ENCODE results near the gene RASSF8. TPM values are rescaled to one million over a fixed set of nuclear protein-coding genes. Genes with fewer than 3 reads are reported as not detected.

The RASSF8 gene
- total RNA-seq, 3 donors from 2014 or later (not counting 1 experiment from before 2014, with no cell fraction given), result 0.35 to 1.3 (median 1.2) TPM

GRCh38 chr12:26003065-26003464 lies 44.6 kb downstream of the RASSF8 start:
- Mint-ChIP-seq H3K27me3 (ENCODE audit: low read depth in 2 of 2) (no peaks in the 10 kb centered on the region), H3K36me3 (no peaks in the 10 kb centered on the region), H3K9me3 (peaks cover 0 to 3% of the 10 kb centered on the region in 2 donors), H3K27ac (no peak overlapping the region), H3K4me1 (peaks cover 0 to 4% of the 10 kb centered on the region in 2 donors), H3K4me3 (no peak overlapping the region)
- TF ChIP-seq CTCF (IDR thresholded peaks at IDR 0.05), result no peak
- 92% methylated on average over 1 of the region's 1 CpG for WGBS (ENCODE audit: insufficient coverage)
- Histone ChIP-seq H3K36me3 (ENCODE audit: control insufficient read depth, insufficient read depth, low read length) (no peaks in the 10 kb centered on the region), H3K27ac (ENCODE audit: low read length) (no peak overlapping the region), H3K4me3 (ENCODE audit: low read length) (no peak overlapping the region), H3K9me3 (ENCODE audit: control insufficient read depth, insufficient read depth, low read length) (no peaks in the 10 kb centered on the region), H3K4me1 (ENCODE audit: control insufficient read depth, insufficient read depth, low read length) (no peaks in the 10 kb centered on the region), H3K27me3 (ENCODE audit: control insufficient read depth, insufficient read depth, low read length) (no peaks in the 10 kb centered on the region)
- DNase-seq, result no peak
- ATAC-seq, result no peak
- intact Hi-C loops (cut with micrococcal nuclease), result no loop called here

GRCh38 chr12:26007566-26007965 lies 49.1 kb downstream of the RASSF8 start:
- no peaks in the 10 kb centered on the region for H3K36me3 ChIP-seq (ENCODE audit: control insufficient read depth, insufficient read depth, low read length)
- intact Hi-C loops (cut with micrococcal nuclease), result no loop called here
- Mint-ChIP-seq H3K27me3 (ENCODE audit: low read depth in 2 of 2) (no peaks in the 10 kb centered on the region), H3K4me3 (no peak overlapping the region), H3K36me3 (no peaks in the 10 kb centered on the region), H3K27ac (no peak overlapping the region), H3K9me3 (peaks cover 0 to 3% of the 10 kb centered on the region in 2 donors), H3K4me1 (peaks cover 0 to 4% of the 10 kb centered on the region in 2 donors)
- ATAC-seq (no peak), DNase-seq (no peak)
- H3K4me3 ChIP-seq (ENCODE audit: low read length), result no peak overlapping the region
- H3K9me3 ChIP-seq (ENCODE audit: control insufficient read depth, insufficient read depth, low read length), result no peaks in the 10 kb centered on the region
- no peaks in the 10 kb centered on the region for H3K27me3 ChIP-seq (ENCODE audit: control insufficient read depth, insufficient read depth, low read length)
- H3K4me1 ChIP-seq (ENCODE audit: control insufficient read depth, insufficient read depth, low read length), result no peaks in the 10 kb centered on the region
- TF ChIP-seq CTCF (IDR thresholded peaks at IDR 0.05), result no peak
- no peak overlapping the region for H3K27ac ChIP-seq (ENCODE audit: low read length)
- 100% methylated on average over 1 of the region's 1 CpG for WGBS (ENCODE audit: insufficient coverage)

DNA sequence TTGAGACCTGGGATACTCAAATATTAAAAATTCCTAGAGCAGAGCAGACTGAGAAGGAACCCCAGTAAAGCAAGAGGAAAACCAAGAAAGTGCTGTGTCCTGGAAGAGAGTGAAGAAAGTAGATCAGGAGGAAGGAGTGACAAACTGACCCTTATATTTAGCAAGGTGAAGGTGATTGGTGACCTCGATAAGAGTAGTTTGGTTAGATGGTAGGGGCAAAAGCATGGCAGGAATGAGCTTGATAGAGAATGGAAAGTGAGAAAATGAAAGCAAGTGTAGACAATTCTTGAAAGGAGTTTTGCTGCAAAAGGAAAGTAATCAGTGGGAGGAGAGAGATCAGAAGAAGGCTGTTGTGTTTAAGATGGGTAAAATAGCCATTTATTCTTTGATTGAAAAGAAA lies 51.1 kb downstream of the RASSF8 start:
- no peak overlapping the region for H3K27ac ChIP-seq (ENCODE audit: low read length)
- no peaks in the 10 kb centered on the region for H3K4me1 ChIP-seq (ENCODE audit: control insufficient read depth, insufficient read depth, low read length)
- no peaks in the 10 kb centered on the region for H3K9me3 ChIP-seq (ENCODE audit: control insufficient read depth, insufficient read depth, low read length)
- H3K36me3 ChIP-seq (ENCODE audit: control insufficient read depth, insufficient read depth, low read length), result no peaks in the 10 kb centered on the region
- no peaks in the 10 kb centered on the region for H3K27me3 Mint-ChIP-seq (ENCODE audit: low read depth in 2 of 2)
- H3K4me3 ChIP-seq (ENCODE audit: low read length), result no peak overlapping the region
- ATAC-seq, result no peak
- no peak for TF ChIP-seq CTCF (IDR thresholded peaks at IDR 0.05)
- no peaks in the 10 kb centered on the region for H3K36me3 Mint-ChIP-seq
- no peak overlapping the region for H3K4me3 Mint-ChIP-seq
- H3K27ac Mint-ChIP-seq, result no peak overlapping the region
- H3K27me3 ChIP-seq (ENCODE audit: control insufficient read depth, insufficient read depth, low read length), result no peaks in the 10 kb centered on the region
- no peaks in the 10 kb centered on the region for H3K9me3 Mint-ChIP-seq
- DNase-seq, result no peak
- intact Hi-C loops (cut with micrococcal nuclease), result no loop called here
- 85% methylated on average over 1 of the region's 1 CpG for WGBS (ENCODE audit: insufficient coverage)
- peaks cover 0 to 4% of the 10 kb centered on the region in 2 donors for H3K4me1 Mint-ChIP-seq

DNA sequence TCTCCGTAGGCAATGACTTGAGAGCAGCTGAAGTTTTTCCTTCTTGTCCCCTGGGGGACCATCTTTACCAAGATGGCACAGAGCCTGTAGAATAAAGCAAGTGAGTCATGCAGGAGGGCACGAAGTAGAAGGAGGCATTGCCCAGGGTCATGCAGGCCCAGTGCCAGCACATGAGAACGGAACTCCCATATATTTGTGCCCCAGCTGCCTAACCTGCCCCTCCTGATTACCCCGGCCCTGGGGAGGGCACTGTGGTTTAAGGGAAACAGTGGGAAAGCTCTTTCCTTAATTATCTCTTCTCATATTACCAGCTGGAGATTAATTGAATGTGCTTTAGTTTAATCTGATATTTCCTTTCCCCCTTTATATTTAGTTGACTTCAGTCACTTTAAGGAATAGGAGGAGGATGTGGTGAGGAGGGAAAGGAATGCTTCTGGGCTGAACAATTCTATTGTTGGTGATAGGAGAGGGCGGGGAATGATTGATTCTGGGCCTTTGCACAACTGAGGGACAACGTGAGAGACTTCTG lies 51.9 kb downstream of the RASSF8 start:
- no peaks in the 10 kb centered on the region for H3K9me3 Mint-ChIP-seq
- intact Hi-C loops (cut with micrococcal nuclease), result no loop called here
- peaks cover 0 to 4% of the 10 kb centered on the region in 2 donors for H3K4me1 Mint-ChIP-seq
- H3K27ac ChIP-seq (ENCODE audit: low read length), result no peak overlapping the region
- H3K27me3 ChIP-seq (ENCODE audit: control insufficient read depth, insufficient read depth, low read length), result no peaks in the 10 kb centered on the region
- no peaks in the 10 kb centered on the region for H3K36me3 Mint-ChIP-seq
- no peak overlapping the region for H3K4me3 Mint-ChIP-seq
- H3K9me3 ChIP-seq (ENCODE audit: control insufficient read depth, insufficient read depth, low read length), result no peaks in the 10 kb centered on the region
- H3K27ac Mint-ChIP-seq, result no peak overlapping the region
- no peak for ATAC-seq
- H3K4me3 ChIP-seq (ENCODE audit: low read length), result no peak overlapping the region
- no peak for TF ChIP-seq CTCF (IDR thresholded peaks at IDR 0.05)
- DNase-seq, result no peak
- no peaks in the 10 kb centered on the region for H3K36me3 ChIP-seq (ENCODE audit: control insufficient read depth, insufficient read depth, low read length)
- no peaks in the 10 kb centered on the region for H3K27me3 Mint-ChIP-seq (ENCODE audit: low read depth in 2 of 2)
- no peaks in the 10 kb centered on the region for H3K4me1 ChIP-seq (ENCODE audit: control insufficient read depth, insufficient read depth, low read length)
- 79% methylated on average over 4 of the region's 6 CpGs for WGBS (ENCODE audit: insufficient coverage)

Data from natural killer cell (primary cell).